Naive B cell (primary cell): ENCODE results near the gene P4HTM. TPM values are rescaled to one million over a fixed set of nuclear protein-coding genes. Genes with fewer than 3 reads are reported as not detected.

Experiments
- ATAC-seq, 2 donors: fragments of 150-1000 bp; cut with Tn5 transposase; 2 replicates each; pipeline ENCODE4 v1.10.0; 2021; ENCODE audit warnings: low read depth in 2 of 2, mild to moderate bottlenecking in 2 of 2, moderate library complexity in 2 of 2
- DNase-seq: peaks from one replicate; pipeline ENCODE4 v3.0.0; 2022
- H3K27ac Mint-ChIP-seq, 6 donors: one replicate each; pipeline ENCODE4 v1.8.0; 2020 to 2022; ENCODE audit warnings: mild to moderate bottlenecking in 6 of 6, mixed read lengths in 6 of 6, moderate library complexity in 5 of 6, inconsistent platforms in 2 of 6
- H3K27me3 Mint-ChIP-seq, 3 donors: one replicate each; pipeline ENCODE4 v1.8.0; 2021 to 2022; ENCODE audit warnings: mixed read lengths in 3 of 3, mild to moderate bottlenecking in 1 of 3
- H3K36me3 Mint-ChIP-seq, 2 donors: one replicate each; pipeline ENCODE4 v1.8.0; 2020 to 2022; ENCODE audit warnings: mixed read lengths in 2 of 2, inconsistent platforms in 1 of 2, mild to moderate bottlenecking in 1 of 2
- H3K4me1 Mint-ChIP-seq, 3 donors: one replicate each; pipeline ENCODE4 v1.8.0; 2020 to 2022; ENCODE audit warnings: mixed read lengths in 3 of 3, inconsistent platforms in 1 of 3, mild to moderate bottlenecking in 1 of 3, moderate library complexity in 1 of 3
- H3K4me3 Mint-ChIP-seq, 8 donors: one replicate each; pipeline ENCODE4 v1.8.0; 2020 to 2022; ENCODE audit warnings: mild to moderate bottlenecking in 8 of 8, mixed read lengths in 8 of 8, moderate library complexity in 8 of 8, inconsistent platforms in 2 of 8
- H3K9me3 Mint-ChIP-seq, 7 donors: one replicate each; pipeline ENCODE4 v1.8.0; 2020 to 2022; ENCODE audit warnings: mixed read lengths in 7 of 7, mild to moderate bottlenecking in 5 of 7, inconsistent platforms in 2 of 7, moderate library complexity in 1 of 7
- polyA plus RNA-seq, 6 donors: library from polyadenylated mRNA; unstranded; fragments of 300-500 nt; fragmentation: Illumina TruSeq; gene quantifications; one replicate each; pipeline ENCODE4 v1.2.3, GENCODE V29; 2021; ENCODE audit warnings: low read depth in 6 of 6

The P4HTM gene
- polyA plus RNA-seq, 6 donors from 2014 or later: 2.6 to 17.8 (median 15.1) TPM

GRCh38 chr3:48991851-48992545, 2.0 kb downstream of the P4HTM start:
- ATAC-seq (no peak), DNase-seq (no peak)
- Mint-ChIP-seq H3K36me3 (no peaks in the 10 kb centered on the region), H3K4me1 (peaks cover 23 to 45% (median 38%) of the 10 kb centered on the region in 3 donors), H3K9me3 (no peaks in the 10 kb centered on the region), H3K27ac (peak overlapping the region in 4 of 6 donors; percentile 12 to 86 (median 40)), H3K4me3 (peak overlapping the region; percentile 54 to 94 (median 90)), H3K27me3 (no peaks in the 10 kb centered on the region)

- no peak for ATAC-seq
- peak overlapping the region in 2 of 6 donors; percentile 83 to 88 for H3K27ac Mint-ChIP-seq
- peaks cover 19 to 38% (median 32%) of the 10 kb centered on the region in 3 donors for H3K4me1 Mint-ChIP-seq
- no peak for DNase-seq
- no peaks in the 10 kb centered on the region for H3K36me3 Mint-ChIP-seq
- no peaks in the 10 kb centered on the region for H3K27me3 Mint-ChIP-seq
- H3K9me3 Mint-ChIP-seq: no peaks in the 10 kb centered on the region
- H3K4me3 Mint-ChIP-seq: no peak overlapping the region
Measured at GRCh38 chr3:48993834-48994233, 3.8 kb downstream of the P4HTM start.

- Mint-ChIP-seq H3K4me1 (peaks cover 7 to 17% (median 12%) of the 10 kb centered on the region in 3 donors), H3K9me3 (no peaks in the 10 kb centered on the region), H3K4me3 (no peak overlapping the region), H3K27me3 (no peaks in the 10 kb centered on the region), H3K36me3 (no peaks in the 10 kb centered on the region), H3K27ac (no peak overlapping the region)
- ATAC-seq (no peak), DNase-seq (no peak)
Measured at GRCh38 chr3:48996640-48997039, 6.6 kb downstream of the P4HTM start.

- H3K27me3 Mint-ChIP-seq: no peaks in the 10 kb centered on the region
- no peaks in the 10 kb centered on the region for H3K9me3 Mint-ChIP-seq
- peaks cover 7 to 12% (median 7%) of the 10 kb centered on the region in 3 donors for H3K4me1 Mint-ChIP-seq
- no peaks in the 10 kb centered on the region for H3K36me3 Mint-ChIP-seq
- DNase-seq: no peak
- no peak overlapping the region for H3K27ac Mint-ChIP-seq
- ATAC-seq: no peak
- no peak overlapping the region for H3K4me3 Mint-ChIP-seq
Measured at GRCh38 chr3:48997102-48997635, 7.1 kb downstream of the P4HTM start.

- Mint-ChIP-seq H3K9me3 (no peaks in the 10 kb centered on the region), H3K36me3 (no peaks in the 10 kb centered on the region), H3K27ac (peak overlapping the region in 2 of 6 donors; percentile 47 to 57), H3K4me3 (no peak overlapping the region), H3K4me1 (peaks cover 7 to 12% (median 9%) of the 10 kb centered on the region in 3 donors), H3K27me3 (no peaks in the 10 kb centered on the region)
- no peak for DNase-seq
- no peak for ATAC-seq
Measured at GRCh38 chr3:48997714-48998637, 7.9 kb downstream of the P4HTM start.

- Mint-ChIP-seq H3K36me3 (no peaks in the 10 kb centered on the region), H3K4me3 (no peak overlapping the region), H3K4me1 (peaks cover 0 to 9% (median 6%) of the 10 kb centered on the region in 3 donors), H3K27ac (peak overlapping the region in 4 of 6 donors; percentile 47 to 89 (median 62)), H3K9me3 (no peaks in the 10 kb centered on the region), H3K27me3 (no peaks in the 10 kb centered on the region)
- no peak for ATAC-seq
- DNase-seq: no peak
Measured at GRCh38 chr3:48999085-48999858, 9.2 kb downstream of the P4HTM start.

GRCh38 chr3:49001155-49001554, 11.1 kb downstream of the P4HTM start:
- no peak for ATAC-seq
- no peaks in the 10 kb centered on the region for H3K9me3 Mint-ChIP-seq
- H3K4me3 Mint-ChIP-seq: no peak overlapping the region
- H3K36me3 Mint-ChIP-seq: no peaks in the 10 kb centered on the region
- no peak for DNase-seq
- peaks cover 0 to 9% (median under 1%) of the 10 kb centered on the region in 3 donors for H3K4me1 Mint-ChIP-seq
- no peak overlapping the region for H3K27ac Mint-ChIP-seq
- no peaks in the 10 kb centered on the region for H3K27me3 Mint-ChIP-seq

- no peaks in the 10 kb centered on the region for H3K27me3 Mint-ChIP-seq
- ATAC-seq (no peak), DNase-seq (no peak)
- H3K27ac Mint-ChIP-seq: peak overlapping the region in 1 of 6 donors; percentile 38
- no peaks in the 10 kb centered on the region for H3K9me3 Mint-ChIP-seq
- no peaks in the 10 kb centered on the region for H3K36me3 Mint-ChIP-seq
- H3K4me1 Mint-ChIP-seq: peaks cover 27 to 33% (median 30%) of the 10 kb centered on the region in 3 donors
- H3K4me3 Mint-ChIP-seq: peak overlapping the region in 4 of 8 donors; percentile 8 to 54 (median 41)
Measured at GRCh38 chr3:49004352-49005302, 14.6 kb downstream of the P4HTM start.

GRCh38 chr3:49005303-49005680, 15.3 kb downstream of the P4HTM start:
- H3K36me3 Mint-ChIP-seq: no peaks in the 10 kb centered on the region
- H3K27ac Mint-ChIP-seq: peak overlapping the region in 1 of 6 donors; percentile 38
- no peaks in the 10 kb centered on the region for H3K27me3 Mint-ChIP-seq
- ATAC-seq (no peak), DNase-seq (no peak)
- H3K4me1 Mint-ChIP-seq: peaks cover 27 to 31% (median 30%) of the 10 kb centered on the region in 3 donors
- peak overlapping the region in 3 of 8 donors; percentile 8 to 33 (median 30) for H3K4me3 Mint-ChIP-seq
- H3K9me3 Mint-ChIP-seq: no peaks in the 10 kb centered on the region

- Mint-ChIP-seq H3K36me3 (no peaks in the 10 kb centered on the region), H3K27ac (peak overlapping the region in 4 of 6 donors; percentile 44 to 100 (median 98)), H3K9me3 (no peaks in the 10 kb centered on the region), H3K27me3 (no peaks in the 10 kb centered on the region), H3K4me1 (peaks cover 27 to 31% (median 30%) of the 10 kb centered on the region in 3 donors), H3K4me3 (peak overlapping the region in 7 of 8 donors; percentile 89 to 100 (median 100))
- DNase-seq (no peak), ATAC-seq (no peak)
Measured at GRCh38 chr3:49005998-49006397, 16.0 kb downstream of the P4HTM start.

GRCh38 chr3:49006408-49007067, 16.5 kb downstream of the P4HTM start:
- H3K4me3 Mint-ChIP-seq: peak overlapping the region; percentile 89 to 100 (median 100)
- DNase-seq: no peak
- peaks cover 28 to 32% (median 31%) of the 10 kb centered on the region in 3 donors for H3K4me1 Mint-ChIP-seq
- H3K9me3 Mint-ChIP-seq: no peaks in the 10 kb centered on the region
- no peaks in the 10 kb centered on the region for H3K36me3 Mint-ChIP-seq
- peak; percentile 1 to 2 for ATAC-seq
- peak overlapping the region; percentile 96 to 100 (median 98) for H3K27ac Mint-ChIP-seq
- no peaks in the 10 kb centered on the region for H3K27me3 Mint-ChIP-seq
